Jurkat, Clone E6-1 (cell line): ENCODE data around the gene CHSY3.

ENCODE experiments used
- DNase-seq: peaks from one replicate; pipeline ENCODE4 v3.0.0-alpha.2; 2011; ENCODE audit warnings: low read depth, low spot score
- H3K4me3 ChIP-seq: 2 replicates; pipeline ENCODE4 v1.5.1; 2011; ENCODE audit warnings: mild to moderate bottlenecking, low read length, control low read depth, moderate library complexity

CHSY3 gene

DNA sequence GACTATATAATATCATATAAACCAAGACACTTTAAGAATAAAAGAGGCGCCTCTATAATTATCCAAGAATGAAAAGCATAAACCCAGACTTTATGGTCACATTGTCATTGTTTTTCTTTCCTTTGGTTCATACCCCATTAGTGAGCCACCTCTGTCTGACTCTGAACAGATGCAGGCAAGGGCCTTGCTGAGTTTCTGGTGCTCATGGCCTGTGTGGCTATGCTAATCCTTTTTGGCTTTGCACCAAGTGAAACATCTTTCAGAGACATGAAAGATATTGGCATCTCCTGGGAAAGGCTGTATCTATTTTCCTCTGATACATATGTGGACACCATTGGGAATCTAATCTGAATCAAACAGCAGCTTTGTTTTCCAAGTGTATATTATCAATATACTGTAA, 222.5 kb downstream of the CHSY3 start:
- no peak for DNase-seq
- H3K4me3 ChIP-seq = no peak overlapping the region

DNA sequence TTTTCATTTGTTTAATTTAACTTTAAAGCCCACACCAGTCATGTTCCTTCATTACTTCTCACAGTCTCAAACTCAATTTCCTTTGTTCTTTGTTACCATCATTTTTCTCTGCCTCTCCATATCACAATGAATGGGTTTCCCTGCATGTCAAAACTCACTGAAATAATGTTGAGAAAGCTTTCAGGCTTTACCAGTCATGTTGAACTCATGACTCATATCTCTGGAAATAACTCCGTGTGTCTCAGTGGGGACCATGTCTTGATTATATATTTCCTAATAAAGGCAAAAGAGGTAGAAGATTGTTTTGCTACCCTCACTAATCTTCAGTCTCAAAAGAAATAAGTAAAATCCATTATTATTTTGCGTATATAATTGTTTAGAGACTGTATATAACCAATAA, 231.2 kb downstream of the CHSY3 start:
- no peak for DNase-seq
- no peak overlapping the region for H3K4me3 ChIP-seq

DNA sequence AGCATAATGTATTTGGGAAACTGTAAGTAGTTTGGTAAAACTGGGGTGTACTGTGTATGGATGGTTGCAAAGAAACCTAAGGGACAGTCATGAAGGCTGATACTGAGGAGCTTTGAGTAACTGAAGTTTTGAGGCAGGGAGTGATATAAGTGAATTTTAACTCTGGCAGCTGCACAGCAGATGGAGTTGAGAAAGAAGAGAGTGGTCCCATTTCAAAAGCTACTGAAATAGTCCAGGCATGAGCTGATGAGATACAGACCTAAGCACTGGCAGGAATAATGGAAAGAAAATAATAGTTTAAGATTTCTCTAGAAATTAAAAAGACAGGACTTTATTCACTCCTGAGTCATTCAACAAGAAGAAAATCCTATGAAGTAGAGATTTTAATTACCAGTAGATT, 232.0 kb downstream of the CHSY3 start:
- H3K4me3 ChIP-seq = no peak overlapping the region
- DNase-seq = no peak

- H3K4me3 ChIP-seq = no peak overlapping the region
- DNase-seq = no peak
These were observed 233.4 kb downstream of the CHSY3 start for GRCh38 chr5:130137681-130138080.

GRCh38 chr5:130138406-130139045, 234.3 kb downstream of the CHSY3 start:
- H3K4me3 ChIP-seq = no peak overlapping the region
- no peak for DNase-seq

GRCh38 chr5:130141659-130142320, 237.5 kb downstream of the CHSY3 start:
- no peak overlapping the region for H3K4me3 ChIP-seq
- peak; percentile 8 for DNase-seq

DNA sequence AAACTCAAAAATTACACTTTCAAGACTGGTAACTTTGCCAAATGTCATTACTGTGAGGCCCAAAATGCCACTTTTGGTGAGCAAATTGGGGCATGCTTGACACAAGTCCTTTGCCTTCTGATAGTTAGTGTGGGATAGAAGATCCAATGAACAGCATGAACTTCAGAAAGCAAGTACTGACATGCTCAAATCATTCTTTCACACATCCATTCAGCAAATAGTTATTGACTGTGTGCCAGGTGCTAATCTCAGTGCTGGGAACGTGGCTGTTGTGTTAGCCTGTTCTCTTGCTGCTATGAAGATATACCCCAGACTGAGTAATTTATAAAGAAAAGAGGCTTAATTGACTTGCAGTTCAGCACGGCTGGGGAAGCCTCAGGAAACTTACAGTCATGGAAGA, 247.0 kb downstream of the CHSY3 start:
- no peak for DNase-seq
- H3K4me3 ChIP-seq = no peak overlapping the region

DNA sequence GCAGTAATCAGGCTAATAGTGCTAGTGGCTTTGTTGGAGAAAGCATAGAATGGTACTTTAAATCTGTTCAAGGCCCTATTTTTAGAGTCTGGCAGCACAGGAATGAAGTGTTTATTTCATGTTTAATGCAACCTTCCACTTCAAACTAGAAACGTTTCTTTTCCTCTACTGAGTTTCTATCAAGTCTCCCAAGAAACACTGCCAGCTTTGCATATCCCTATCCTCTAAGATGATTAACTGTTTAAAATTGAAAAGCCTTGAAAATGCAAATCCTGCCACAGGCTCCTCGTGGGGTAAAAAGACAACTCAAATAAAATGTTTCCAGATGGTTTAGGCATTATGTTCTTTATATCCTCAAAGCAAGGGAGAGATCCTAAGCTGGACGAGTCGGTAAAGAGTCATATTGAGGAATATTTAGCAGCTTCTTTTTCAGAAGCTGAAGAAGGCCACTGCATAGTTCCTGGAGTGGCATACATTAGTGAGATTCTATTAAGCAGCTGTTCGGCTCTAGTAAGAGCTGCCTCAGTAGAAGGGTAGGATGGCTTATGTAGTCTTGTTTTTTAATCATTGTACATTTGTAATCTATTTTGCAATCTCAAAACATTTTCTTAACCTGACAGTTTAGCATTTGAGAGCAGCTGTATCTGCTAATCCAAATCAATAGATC, 251.2 kb downstream of the CHSY3 start:
- H3K4me3 ChIP-seq = no peak overlapping the region
- DNase-seq = no peak

GRCh38 chr5:130158036-130158435, 253.8 kb downstream of the CHSY3 start:
- no peak overlapping the region for H3K4me3 ChIP-seq
- DNase-seq = no peak

GRCh38 chr5:130159968-130160367, 255.7 kb downstream of the CHSY3 start:
- no peak for DNase-seq

DNA sequence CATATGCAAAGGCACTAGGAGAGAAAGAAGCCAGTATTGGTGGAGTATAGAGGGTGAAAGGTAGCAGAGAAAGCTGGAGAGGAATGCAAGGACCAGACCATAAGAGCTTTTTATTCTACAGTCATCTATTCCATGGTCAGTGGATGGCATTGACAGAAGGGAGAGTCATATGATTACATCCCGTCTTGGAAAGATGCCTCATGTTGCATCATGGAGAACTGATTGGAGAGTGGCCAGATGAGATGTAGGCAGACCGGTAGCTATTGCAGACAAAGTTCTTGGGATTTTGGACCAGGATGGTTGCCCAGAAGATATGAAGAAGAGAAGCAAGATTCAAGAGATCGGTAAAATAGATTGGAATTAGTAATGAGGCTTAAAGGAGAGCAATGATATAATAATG, 260.7 kb downstream of the CHSY3 start:
- no peak overlapping the region for H3K4me3 ChIP-seq
- DNase-seq = no peak

More at GRCh38 chr5:130159968-130160367, 255.7 kb downstream of the CHSY3 start:
- no peak overlapping the region for H3K4me3 ChIP-seq

- H3K4me3 ChIP-seq = no peak overlapping the region
- DNase-seq = no peak
These were observed 262.7 kb downstream of the CHSY3 start for GRCh38 chr5:130166839-130167490.

DNA sequence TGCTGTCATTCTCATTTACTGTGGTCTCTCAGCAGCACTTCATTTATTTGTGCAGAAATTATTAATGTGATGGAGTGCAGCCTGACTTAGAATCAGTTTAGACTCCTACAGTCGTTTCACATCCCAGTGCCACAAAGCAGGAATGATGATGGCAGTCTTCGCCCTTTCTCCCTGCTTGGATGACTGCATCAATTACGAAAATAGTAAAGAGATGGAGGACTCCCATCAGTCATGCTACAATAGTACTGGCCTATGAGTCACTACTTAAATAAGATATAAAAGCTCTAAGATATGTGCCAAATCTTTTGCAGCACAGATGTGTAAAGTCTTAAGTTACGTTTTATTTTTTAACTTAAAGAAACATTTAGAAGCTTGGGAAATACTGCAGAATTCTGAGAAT, 263.9 kb downstream of the CHSY3 start:
- no peak for DNase-seq
- H3K4me3 ChIP-seq = no peak overlapping the region

DNA sequence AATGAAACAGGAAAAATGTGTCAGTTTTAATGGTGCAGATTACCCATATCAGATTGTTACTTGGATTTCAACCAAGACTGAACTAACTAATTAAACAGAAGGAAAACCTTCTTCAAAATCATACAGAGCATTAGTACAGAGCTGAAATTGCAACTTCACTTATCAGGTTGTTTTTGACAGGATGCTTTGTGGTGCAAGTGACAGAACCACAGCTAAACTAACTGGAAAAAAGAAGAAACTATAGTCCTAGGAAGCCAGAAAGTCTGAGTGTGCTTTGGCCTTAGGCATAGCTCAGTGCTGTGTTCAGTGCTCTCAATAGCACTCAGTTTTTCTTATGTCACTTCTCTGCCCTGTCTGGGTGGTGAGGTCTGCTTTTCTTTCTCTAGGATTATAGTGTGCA, 267.4 kb downstream of the CHSY3 start:
- DNase-seq = no peak
- no peak overlapping the region for H3K4me3 ChIP-seq

- DNase-seq = no peak
- no peak overlapping the region for H3K4me3 ChIP-seq
These were observed 278.9 kb downstream of the CHSY3 start for GRCh38 chr5:130183115-130183514.

- no peak overlapping the region for H3K4me3 ChIP-seq
- no peak for DNase-seq
These were observed 285.7 kb downstream of the CHSY3 start for GRCh38 chr5:130189961-130190360.

GRCh38 chr5:130198927-130199326, 294.7 kb downstream of the CHSY3 start:
- DNase-seq = peak; percentile 37
- no peak overlapping the region for H3K4me3 ChIP-seq

- H3K4me3 ChIP-seq = no peak overlapping the region
- DNase-seq = no peak
These were observed 302.4 kb downstream of the CHSY3 start for GRCh38 chr5:130206686-130207085.

GRCh38 chr5:130213607-130214006, 309.3 kb downstream of the CHSY3 start:
- no peak for DNase-seq
- no peak overlapping the region for H3K4me3 ChIP-seq

- H3K4me3 ChIP-seq = no peak overlapping the region
- no peak for DNase-seq
These were observed 312.0 kb downstream of the CHSY3 start for GRCh38 chr5:130216286-130216685.
